GM12865 (cell line): ENCODE measurements around the gene TIPRL.
"Not testable (repeated sequence)": the region's sequence is repeated elsewhere in the genome, so short reads cannot be mapped to it uniquely, and the experiment has no call there.

Experiments used
- DNase-seq: peaks from one replicate; pipeline ENCODE4 v3.0.0; 2010; ENCODE audit warnings: low read depth
- H3K4me3 ChIP-seq: 2 replicates; pipeline ENCODE4 v1.5.1; 2011; ENCODE audit warnings: mild to moderate bottlenecking, low read depth, low read length, control low read depth
- CTCF ChIP-seq: IDR thresholded peaks from 2 replicates; pipeline ENCODE4 v1.5.1; 2011; ENCODE audit warnings: low read length, control low read depth, low read depth, inconsistent platforms; ENCODE audit not compliant: insufficient read depth; ENCODE audit errors: missing control alignments

The TIPRL gene

GRCh38 chr1:168187177-168187576 is 8.4 kb downstream of the TIPRL start:
- DNase-seq = no peak
- no peak overlapping the region for H3K4me3 ChIP-seq
- TF ChIP-seq CTCF = no peak

GRCh38 chr1:168190403-168190802 is 11.6 kb downstream of the TIPRL start:
- DNase-seq = no peak
- no peak for TF ChIP-seq CTCF
- no peak overlapping the region for H3K4me3 ChIP-seq

- H3K4me3 ChIP-seq = no peak overlapping the region
- no peak for DNase-seq
- no peak for TF ChIP-seq CTCF
Observed at GRCh38 chr1:168195199-168196135, 16.7 kb downstream of the TIPRL start.

- H3K4me3 ChIP-seq = no peak overlapping the region
- TF ChIP-seq CTCF = no peak
- DNase-seq = no peak
Observed at GRCh38 chr1:168199056-168199455, 20.3 kb downstream of the TIPRL start.

- no peak for TF ChIP-seq CTCF
- no peak for DNase-seq
- H3K4me3 ChIP-seq = no peak overlapping the region
Observed at GRCh38 chr1:168202941-168203654, 24.3 kb downstream of the TIPRL start.

GRCh38 chr1:168206111-168206510 is 27.3 kb downstream of the TIPRL start:
- no peak for TF ChIP-seq CTCF
- no peak for DNase-seq
- H3K4me3 ChIP-seq = no peak overlapping the region

DNA sequence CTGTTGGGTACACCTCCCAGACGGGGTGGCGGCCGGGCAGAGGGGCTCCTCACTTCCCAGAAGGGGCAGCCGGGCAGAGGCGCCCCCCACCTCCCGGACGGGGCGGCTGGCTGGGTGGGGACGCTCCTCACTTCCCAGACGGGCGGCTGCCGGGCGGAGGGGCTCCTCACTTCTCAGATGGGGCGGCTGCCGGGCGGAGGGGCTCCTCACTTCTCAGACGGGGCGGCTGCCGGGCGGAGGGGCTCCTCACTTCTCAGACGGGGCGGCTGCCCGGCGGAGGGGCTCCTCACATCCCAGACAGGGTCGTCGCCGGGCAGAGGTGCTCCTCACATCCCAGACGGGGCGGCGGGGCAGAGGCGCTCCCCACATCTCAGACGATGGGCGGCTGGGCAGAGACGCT is 28.9 kb downstream of the TIPRL start:
- not testable (repeated sequence) for H3K4me3 ChIP-seq, DNase-seq
